KOPT-K1 (cell line): ENCODE results near the gene SIRT4.

Experiments
- H3K27ac ChIP-seq: fragments of 200-600 bp; sonication (generic); 2 replicates; pipeline ENCODE4 v1.5.1; 2016; ENCODE audit warnings: antibody characterized with exemption, mild to moderate bottlenecking, low read depth, low read length; ENCODE audit not compliant: poor library complexity, severe bottlenecking
- H3K36me3 ChIP-seq: fragments of 200-600 bp; sonication (generic); 2 replicates; pipeline ENCODE4 v1.5.1; 2017; ENCODE audit warnings: antibody characterized with exemption, mild to moderate bottlenecking, low read length, moderate library complexity; ENCODE audit not compliant: insufficient read depth
- H3K9me3 ChIP-seq: fragments of 200-600 bp; sonication (generic); 2 replicates; pipeline ENCODE4 v1.5.1; 2017; ENCODE audit warnings: antibody characterized with exemption, low read length, mild to moderate bottlenecking; ENCODE audit not compliant: insufficient read depth, poor library complexity, severe bottlenecking

SIRT4 gene

DNA sequence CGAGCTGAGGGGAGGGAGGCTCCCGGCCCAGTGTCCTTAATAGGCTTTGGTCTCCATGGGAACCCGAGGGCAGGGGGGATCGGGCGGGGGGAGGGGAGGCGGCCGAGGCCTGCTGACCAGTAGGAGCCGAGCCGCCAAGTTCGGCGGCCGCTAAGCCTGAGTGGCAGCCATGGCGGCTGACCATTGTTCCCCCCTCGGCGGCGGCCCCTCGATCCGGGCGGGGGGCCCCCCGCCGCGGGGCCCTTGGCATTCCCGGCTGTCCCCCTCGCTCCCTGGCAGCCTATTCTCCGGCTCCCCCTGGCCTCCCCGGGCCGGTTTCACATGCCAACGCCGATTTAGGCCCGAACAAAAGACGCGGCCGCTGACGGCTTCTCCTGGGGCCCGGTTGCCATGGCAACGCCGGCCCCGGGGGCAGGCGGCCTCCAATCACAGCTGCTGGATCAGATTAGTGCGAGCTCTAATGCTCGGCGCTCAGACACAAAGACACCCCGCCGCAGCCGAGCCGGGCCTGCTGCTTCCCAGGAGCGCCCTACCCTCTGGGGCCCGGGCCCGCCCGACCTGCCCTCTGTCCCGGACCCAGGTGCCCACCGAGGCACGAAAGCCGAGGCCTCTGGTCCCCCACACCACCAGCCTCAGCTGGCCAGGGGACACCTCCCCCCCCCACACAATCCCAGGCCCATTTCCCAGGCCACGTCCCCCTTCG is 59.5 kb downstream of the SIRT4 start:
- Histone ChIP-seq H3K27ac (no peak overlapping the region), H3K36me3 (no peaks in the 10 kb centered on the region)

More for the DNA sequence above, 59.5 kb downstream of the SIRT4 start:
- H3K9me3 ChIP-seq, result no peaks in the 10 kb centered on the region
